Calu3 (cell line): Measurements from ENCODE around the gene MCM3AP. TPM values are rescaled to one million over a fixed set of nuclear protein-coding genes. Genes with fewer than 3 reads are reported as not detected.
"Not testable (repeated sequence)": the region's sequence is repeated elsewhere in the genome, so short reads cannot be mapped to it uniquely, and the experiment has no call there.

Experiments
- BruUV-seq: library from RNA; stranded (reverse); fragments of 400-500 nt; replicated peaks from 2 replicates; lab custom pipeline; 2021; lab: Mats Ljungman, UMichigan
- CTCF ChIA-PET: fragments of 300-600 bp; sonication (Branson Sonifier 250); formaldehyde crosslinking; loops from one replicate; lab custom pipeline; 2022; ENCODE audit warnings: antibody characterized with exemption; lab: Charles Lee
- DNase-seq: peaks from one replicate; pipeline ENCODE4 v3.0.0; 2022
- H3K27ac Mint-ChIP-seq: one replicate; pipeline ENCODE4 v1.8.0; 2022; ENCODE audit warnings: mixed read lengths; ENCODE audit not compliant: unreplicated experiment
- H3K27me3 Mint-ChIP-seq: one replicate; pipeline ENCODE4 v1.8.0; 2022; ENCODE audit warnings: mixed read lengths; ENCODE audit not compliant: unreplicated experiment
- H3K36me3 Mint-ChIP-seq: one replicate; pipeline ENCODE4 v1.8.0; 2022; ENCODE audit warnings: mild to moderate bottlenecking, moderate library complexity, mixed read lengths; ENCODE audit not compliant: insufficient read depth, unreplicated experiment
- H3K4me1 Mint-ChIP-seq: one replicate; pipeline ENCODE4 v1.8.0; 2022; ENCODE audit warnings: mild to moderate bottlenecking, low read depth, mixed read lengths; ENCODE audit not compliant: unreplicated experiment
- H3K4me3 Mint-ChIP-seq: one replicate; pipeline ENCODE4 v1.8.0; 2022; ENCODE audit warnings: mild to moderate bottlenecking, low read depth, moderate library complexity, mixed read lengths; ENCODE audit not compliant: unreplicated experiment
- H3K9me3 Mint-ChIP-seq: one replicate; pipeline ENCODE4 v1.8.0; 2022; ENCODE audit warnings: low read depth, mixed read lengths; ENCODE audit not compliant: unreplicated experiment
- CTCF ChIP-seq: fragments of 200-600 bp; IDR thresholded peaks from one replicate; pipeline ENCODE4 v1.8.0; 2022; ENCODE audit warnings: antibody characterized with exemption; ENCODE audit not compliant: unreplicated experiment
- intact Hi-C: fragments of 100-400 bp; cut with micrococcal nuclease; formaldehyde crosslinking; loops from one replicate; pipeline ENCODE4 v1.10.0; 2022; ENCODE audit not compliant: unreplicated experiment
- total RNA-seq: library from RNA; stranded (reverse); gene quantifications from 2 replicates; pipeline ENCODE4 v1.2.3, GENCODE V29; 2022

MCM3AP gene
- total RNA-seq, 1 experiment from 2014 or later: 64.1 TPM

GRCh38 chr21:46202592-46203202 is 82.7 kb downstream of the MCM3AP start:
- no peaks in the 10 kb centered on the region for H3K4me1 Mint-ChIP-seq
- no peaks in the 10 kb centered on the region for H3K9me3 Mint-ChIP-seq
- CTCF ChIA-PET: no interaction called here
- DNase-seq: no peak
- H3K36me3 Mint-ChIP-seq: peaks cover 39% of the 10 kb centered on the region
- H3K27me3 Mint-ChIP-seq: no peaks in the 10 kb centered on the region
- H3K4me3 Mint-ChIP-seq: no peak overlapping the region
- intact Hi-C loops: no loop called here
- no TSS peak for BruUV-seq
- no peak for TF ChIP-seq CTCF
- H3K27ac Mint-ChIP-seq: no peak overlapping the region

DNA sequence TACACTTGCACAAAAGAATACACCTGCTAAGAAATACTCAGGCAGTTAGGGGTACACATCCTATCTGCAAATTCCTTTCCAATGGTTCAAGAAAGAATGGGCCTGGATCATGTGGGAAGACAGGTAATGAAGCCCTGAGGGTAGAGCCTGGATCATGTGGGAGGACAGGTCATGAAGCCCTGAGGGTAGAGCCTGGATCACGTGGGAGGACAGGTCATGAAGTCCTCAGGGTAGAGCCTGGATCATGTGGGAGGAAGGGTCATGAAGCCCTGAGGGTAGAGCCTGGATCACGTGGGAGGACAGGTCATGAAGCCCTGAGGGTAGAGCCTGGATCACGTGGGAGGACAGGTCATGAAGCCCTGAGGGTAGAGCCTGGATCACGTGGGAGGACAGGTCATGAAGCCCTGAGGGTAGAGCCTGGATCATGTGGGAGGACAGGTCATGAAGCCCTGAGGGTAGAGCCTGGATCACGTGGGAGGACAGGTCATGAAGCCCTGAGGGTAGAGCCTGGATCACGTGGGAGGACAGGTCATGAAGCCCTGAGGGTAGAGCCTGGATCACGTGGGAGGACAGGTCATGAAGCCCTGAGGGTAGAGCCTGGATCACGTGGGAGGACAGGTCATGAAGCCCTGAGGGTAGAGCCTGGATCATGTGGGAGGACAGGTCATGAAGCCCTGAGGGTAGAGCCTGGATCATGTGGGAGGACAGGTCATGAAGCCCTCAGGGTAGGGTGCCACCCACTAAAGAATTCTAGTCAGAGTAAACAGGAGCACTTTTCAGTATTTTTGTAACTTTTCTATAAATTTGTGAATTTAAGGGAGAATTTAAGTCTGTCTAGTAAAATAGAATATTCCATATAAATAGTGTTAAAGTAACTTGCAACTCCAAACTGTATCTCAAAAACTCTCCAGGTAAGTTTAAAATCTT is 84.3 kb downstream of the MCM3AP start:
- BruUV-seq, H3K4me3 Mint-ChIP-seq, DNase-seq, H3K4me1 Mint-ChIP-seq, H3K27ac Mint-ChIP-seq, intact Hi-C loops, H3K27me3 Mint-ChIP-seq, H3K9me3 Mint-ChIP-seq, CTCF ChIA-PET: not testable (repeated sequence)
- H3K36me3 Mint-ChIP-seq: peaks cover 50% of the 10 kb centered on the region

- CTCF ChIA-PET: no interaction called here
- H3K27ac Mint-ChIP-seq: no peak overlapping the region
- no peak for TF ChIP-seq CTCF
- H3K4me3 Mint-ChIP-seq: no peak overlapping the region
- BruUV-seq: no TSS peak
- no peaks in the 10 kb centered on the region for H3K4me1 Mint-ChIP-seq
- no peaks in the 10 kb centered on the region for H3K27me3 Mint-ChIP-seq
- H3K9me3 Mint-ChIP-seq: no peaks in the 10 kb centered on the region
- intact Hi-C loops: no loop called here
- no peak for DNase-seq
- peaks cover 50% of the 10 kb centered on the region for H3K36me3 Mint-ChIP-seq
These were observed 85.7 kb downstream of the MCM3AP start for GRCh38 chr21:46199436-46200373.

- CTCF ChIA-PET: no interaction called here
- peaks cover 33% of the 10 kb centered on the region for H3K36me3 Mint-ChIP-seq
- no TSS peak for BruUV-seq
- H3K4me3 Mint-ChIP-seq: no peak overlapping the region
- intact Hi-C loops: no loop called here
- no peaks in the 10 kb centered on the region for H3K27me3 Mint-ChIP-seq
- no peak for TF ChIP-seq CTCF
- no peak for DNase-seq
- H3K4me1 Mint-ChIP-seq: no peaks in the 10 kb centered on the region
- no peaks in the 10 kb centered on the region for H3K9me3 Mint-ChIP-seq
- no peak overlapping the region for H3K27ac Mint-ChIP-seq
These were observed 88.7 kb downstream of the MCM3AP start for GRCh38 chr21:46196733-46197132.
